Upper lobe of right lung (tissue), 1 donor: Measurements from ENCODE around the gene RAC3. TPM values are rescaled to one million over a fixed set of nuclear protein-coding genes. Genes with fewer than 3 reads are reported as not detected.
A peak's percentile ranks its signal among the peaks of the same experiment; 100 is the strongest.

ENCODE experiments used
- ATAC-seq: fragments of 200-7000 bp; cut with Tn5 transposase; one replicate; pipeline ENCODE4 v1.9.1; 2020; ENCODE audit warnings: mild to moderate bottlenecking, moderate library complexity
- DNase-seq: peaks from one replicate; pipeline ENCODE4 v3.0.0-alpha.2; 2020
- H3K27ac ChIP-seq: fragments of 200-600 bp; one replicate; pipeline ENCODE4 v1.8.0; 2022
- H3K27me3 ChIP-seq: fragments of 200-600 bp; one replicate; pipeline ENCODE4 v1.8.0; 2022; ENCODE audit warnings: mild to moderate bottlenecking
- H3K36me3 ChIP-seq: fragments of 200-600 bp; one replicate; pipeline ENCODE4 v1.8.0; 2022
- H3K4me1 ChIP-seq: fragments of 200-600 bp; one replicate; pipeline ENCODE4 v1.8.0; 2022
- H3K4me3 ChIP-seq: fragments of 200-600 bp; one replicate; pipeline ENCODE4 v1.8.0; 2022; ENCODE audit warnings: mild to moderate bottlenecking
- H3K9me3 ChIP-seq: fragments of 200-600 bp; one replicate; pipeline ENCODE4 v1.8.0; 2022
- intact Hi-C: fragments of 100-400 bp; cut with DNase I; formaldehyde crosslinking; loops from one replicate; pipeline ENCODE4 v1.11.0; 2022
- total RNA-seq: library from RNA; stranded (reverse); fragmentation: NEBNext Ultra II Directional; extraction: Animal tissue kit (Norgen Biotek cat#: 25700); gene quantifications from one replicate; pipeline ENCODE4 v1.2.1, GENCODE V29; 2021
- TF ChIP-seq, protein P1 (sequence below): fragments of 200-600 bp; IDR thresholded peaks from one replicate; pipeline ENCODE4 v1.8.0; 2022; ENCODE audit warnings: antibody characterized with exemption
- donor health status: DM: no; HTN: yes; CAD: no; lungs with severe emphysema.

RAC3 gene
- total RNA-seq, 1 donor from 2014 or later = 3.4 TPM

DNA sequence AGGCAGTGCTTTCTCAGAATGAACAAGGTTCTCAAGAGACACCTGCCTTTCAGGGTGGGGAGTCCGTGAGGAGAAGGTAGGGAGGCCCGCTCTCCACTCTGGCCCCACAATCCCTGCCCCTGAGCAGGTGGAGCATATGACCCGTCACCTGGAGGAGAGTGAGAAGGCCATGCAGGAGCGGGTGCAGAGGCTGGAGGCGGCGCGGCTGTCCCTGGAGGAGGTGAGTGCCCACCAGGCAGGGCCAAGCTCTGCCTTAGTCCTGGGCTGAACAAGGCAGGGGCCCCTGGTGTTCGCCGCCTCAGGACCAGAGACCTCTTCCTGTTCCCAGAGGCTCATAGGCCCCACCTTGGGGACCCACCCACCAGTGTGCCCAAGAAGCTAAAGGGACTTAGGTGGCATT, 2.5 kb upstream of the RAC3 start:
- no peak overlapping the region for H3K27ac ChIP-seq
- H3K27me3 ChIP-seq = no peaks in the 10 kb centered on the region
- DNase-seq = no peak
- H3K4me3 ChIP-seq = no peak overlapping the region
- ATAC-seq = no peak
- H3K4me1 ChIP-seq = peaks cover 15% of the 10 kb centered on the region
- H3K9me3 ChIP-seq = no peaks in the 10 kb centered on the region
- TF ChIP-seq, protein P1, sequence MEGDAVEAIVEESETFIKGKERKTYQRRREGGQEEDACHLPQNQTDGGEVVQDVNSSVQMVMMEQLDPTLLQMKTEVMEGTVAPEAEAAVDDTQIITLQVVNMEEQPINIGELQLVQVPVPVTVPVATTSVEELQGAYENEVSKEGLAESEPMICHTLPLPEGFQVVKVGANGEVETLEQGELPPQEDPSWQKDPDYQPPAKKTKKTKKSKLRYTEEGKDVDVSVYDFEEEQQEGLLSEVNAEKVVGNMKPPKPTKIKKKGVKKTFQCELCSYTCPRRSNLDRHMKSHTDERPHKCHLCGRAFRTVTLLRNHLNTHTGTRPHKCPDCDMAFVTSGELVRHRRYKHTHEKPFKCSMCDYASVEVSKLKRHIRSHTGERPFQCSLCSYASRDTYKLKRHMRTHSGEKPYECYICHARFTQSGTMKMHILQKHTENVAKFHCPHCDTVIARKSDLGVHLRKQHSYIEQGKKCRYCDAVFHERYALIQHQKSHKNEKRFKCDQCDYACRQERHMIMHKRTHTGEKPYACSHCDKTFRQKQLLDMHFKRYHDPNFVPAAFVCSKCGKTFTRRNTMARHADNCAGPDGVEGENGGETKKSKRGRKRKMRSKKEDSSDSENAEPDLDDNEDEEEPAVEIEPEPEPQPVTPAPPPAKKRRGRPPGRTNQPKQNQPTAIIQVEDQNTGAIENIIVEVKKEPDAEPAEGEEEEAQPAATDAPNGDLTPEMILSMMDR = no peak
- intact Hi-C loops = no loop called here
- no peaks in the 10 kb centered on the region for H3K36me3 ChIP-seq

DNA sequence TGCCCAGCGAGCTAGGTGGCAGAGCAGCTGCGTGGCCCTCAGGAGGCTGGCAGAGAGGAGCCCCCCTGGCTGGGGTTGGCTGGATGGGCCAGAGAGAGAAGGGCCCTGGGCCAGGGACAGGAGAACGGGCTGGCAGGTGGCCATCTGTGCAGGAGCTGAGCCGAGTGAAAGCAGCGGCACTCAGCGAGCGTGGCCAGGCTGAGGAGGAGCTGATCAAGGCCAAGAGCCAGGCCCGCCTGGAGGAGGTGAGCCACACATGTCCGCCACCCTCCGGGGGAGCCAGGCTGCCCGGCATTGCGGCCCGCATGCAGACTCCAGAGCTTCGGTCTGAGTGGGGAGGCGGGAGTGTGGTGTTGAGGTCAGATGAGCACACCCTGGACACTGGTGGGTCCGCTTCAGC, 2.1 kb upstream of the RAC3 start:
- Histone ChIP-seq H3K4me1 (peaks cover 11% of the 10 kb centered on the region), H3K36me3 (no peaks in the 10 kb centered on the region), H3K9me3 (no peaks in the 10 kb centered on the region), H3K27ac (no peak overlapping the region), H3K4me3 (no peak overlapping the region), H3K27me3 (no peaks in the 10 kb centered on the region)
- TF ChIP-seq, protein P1 = no peak
- DNase-seq = no peak
- no peak for ATAC-seq
- intact Hi-C loops = no loop called here

DNA sequence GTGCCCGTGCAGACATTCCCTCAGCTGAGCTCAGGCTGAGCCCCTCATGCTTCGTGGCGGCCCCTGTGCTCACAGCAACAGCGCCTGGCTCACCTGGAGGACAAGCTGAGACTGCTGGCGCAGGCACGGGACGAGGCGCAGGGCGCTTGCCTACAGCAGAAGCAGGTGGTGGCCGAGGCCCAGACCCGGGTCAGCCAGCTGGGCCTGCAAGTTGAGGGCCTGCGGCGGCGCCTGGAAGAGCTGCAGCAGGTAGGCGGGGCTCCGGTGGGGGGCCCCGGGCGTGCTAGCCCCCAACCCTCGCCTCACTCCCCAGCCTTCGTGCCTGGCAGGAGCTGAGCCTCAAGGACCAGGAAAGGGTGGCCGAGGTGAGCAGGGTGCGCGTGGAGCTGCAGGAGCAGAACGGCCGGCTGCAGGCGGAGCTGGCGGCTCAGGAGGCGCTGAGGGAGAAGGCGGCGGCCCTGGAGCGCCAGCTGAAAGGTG, 1.4 kb upstream of the RAC3 start:
- Histone ChIP-seq H3K27ac (no peak overlapping the region), H3K36me3 (no peaks in the 10 kb centered on the region), H3K27me3 (no peaks in the 10 kb centered on the region), H3K4me1 (peaks cover 9% of the 10 kb centered on the region), H3K4me3 (peak overlapping the region; percentile 56), H3K9me3 (no peaks in the 10 kb centered on the region)
- TF ChIP-seq, protein P1 = no peak
- DNase-seq (no peak), ATAC-seq (no peak)
- intact Hi-C loops = loop anchor here (5.0 to 10.0 kb wide), 2 partner anchors 127 to 305 kb away; partner anchors contain the start of gene SECTM1

DNA sequence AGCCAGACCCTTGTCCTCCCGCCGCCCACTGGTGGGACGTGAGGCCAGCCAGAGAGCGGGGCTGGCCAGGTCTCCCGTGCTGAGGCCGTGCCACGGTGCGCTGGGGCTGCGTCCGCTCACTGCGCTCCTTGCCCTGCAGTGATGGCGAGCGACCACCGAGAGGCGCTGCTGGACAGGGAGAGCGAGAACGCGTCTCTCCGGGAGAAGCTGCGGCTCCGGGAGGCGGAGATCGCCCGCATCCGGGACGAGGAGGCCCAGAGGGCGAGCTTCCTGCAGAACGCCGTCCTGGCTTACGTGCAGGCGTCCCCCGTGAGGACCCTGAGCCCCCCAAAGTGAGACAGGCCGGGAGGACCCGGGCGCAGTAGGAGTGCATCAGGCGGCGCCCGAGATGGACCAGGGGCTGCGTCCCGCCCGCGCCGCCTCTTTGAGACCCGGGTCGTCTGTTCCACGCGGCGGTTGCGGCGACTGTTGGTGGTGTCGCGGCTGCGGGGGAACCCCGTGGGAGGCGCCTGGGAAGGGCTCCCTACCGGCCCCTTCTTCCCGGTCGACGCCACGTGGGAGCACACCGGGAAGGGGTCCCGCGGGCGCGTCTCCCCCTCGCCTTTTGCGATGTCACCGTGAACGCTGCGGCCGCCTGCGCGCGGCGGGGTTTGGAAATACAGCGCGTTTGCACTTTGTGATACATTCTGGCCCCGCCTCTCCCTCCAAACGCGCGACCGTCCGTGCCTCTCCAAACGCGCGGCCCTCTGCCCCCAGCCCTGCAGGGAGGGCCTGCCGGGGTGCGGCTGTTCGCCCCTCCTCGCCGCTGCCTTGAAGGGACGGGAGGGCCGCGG, 792 bp upstream of the RAC3 start:
- Histone ChIP-seq H3K4me3 (peak overlapping the region; percentile 56), H3K9me3 (no peaks in the 10 kb centered on the region), H3K27me3 (no peaks in the 10 kb centered on the region), H3K4me1 (peaks cover 9% of the 10 kb centered on the region), H3K27ac (no peak overlapping the region), H3K36me3 (no peaks in the 10 kb centered on the region)
- peak; percentile 91 for ATAC-seq
- TF ChIP-seq, protein P1 = peak; percentile 96
- DNase-seq = peak; percentile 93
- intact Hi-C loops = loop anchor here (5.0 to 10.0 kb wide), 2 partner anchors 127 to 304 kb away; partner anchors contain the start of gene SECTM1

DNA sequence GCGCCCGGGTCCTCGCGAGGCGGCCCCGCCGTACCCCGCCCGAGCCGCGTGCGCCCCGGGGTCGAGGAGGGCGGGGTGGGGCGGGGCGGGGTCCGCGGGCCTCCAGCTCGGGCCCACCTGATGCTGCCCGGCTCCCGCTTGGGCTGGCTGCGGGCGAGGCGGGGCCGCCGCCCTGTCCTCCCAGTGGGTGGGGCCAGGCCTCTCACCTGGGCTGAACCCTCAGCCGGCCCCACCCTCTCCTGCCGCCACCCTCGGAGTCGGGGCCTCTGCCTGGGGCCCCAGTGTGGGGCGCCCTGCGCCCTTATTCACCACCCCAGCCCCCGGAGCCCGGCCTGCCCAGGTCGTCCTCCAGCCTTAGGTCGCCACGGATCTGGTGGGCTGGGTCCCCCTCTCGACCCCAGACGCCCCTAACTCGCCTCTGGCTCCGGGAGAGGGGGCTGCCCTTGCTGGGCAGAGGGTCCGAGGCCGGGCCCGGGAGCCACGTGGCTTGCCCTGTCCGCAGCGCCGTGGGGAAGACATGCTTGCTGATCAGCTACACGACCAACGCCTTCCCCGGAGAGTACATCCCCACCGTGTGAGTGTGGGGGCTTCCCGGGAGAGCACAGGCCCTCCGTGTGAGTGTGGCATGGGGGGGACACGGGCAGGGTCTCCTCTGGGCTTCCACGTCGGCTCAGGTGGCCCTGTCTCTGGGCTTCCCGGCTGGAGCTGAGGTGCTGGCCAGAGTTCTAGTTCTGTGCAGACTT, 578 bp downstream of the RAC3 start:
- peak overlapping the region; percentile 30 for H3K4me3 ChIP-seq
- TF ChIP-seq, protein P1 = no peak
- H3K9me3 ChIP-seq = no peaks in the 10 kb centered on the region
- no peak for DNase-seq
- H3K4me1 ChIP-seq = peaks cover 17% of the 10 kb centered on the region
- H3K27ac ChIP-seq = no peak overlapping the region
- no peaks in the 10 kb centered on the region for H3K36me3 ChIP-seq
- ATAC-seq = peak; percentile 52
- intact Hi-C loops = loop anchor here (5.0 to 10.0 kb wide), 2 partner anchors 125 to 303 kb away; partner anchors contain the start of gene SECTM1
- H3K27me3 ChIP-seq = no peaks in the 10 kb centered on the region
